HG03045 (cell line): ENCODE data around the gene GSTA3.
"Not testable (repeated sequence)": the region's sequence is repeated elsewhere in the genome, so short reads cannot be mapped to it uniquely, and the experiment has no call there.

ENCODE experiments used
- ATAC-seq: cut with Tn5 transposase; IDR thresholded peaks from one replicate; pipeline ENCODE4 v1.9.1; 2021; ENCODE audit warnings: mild to moderate bottlenecking, moderate library complexity; ENCODE audit not compliant: unreplicated experiment

GSTA3 gene

DNA sequence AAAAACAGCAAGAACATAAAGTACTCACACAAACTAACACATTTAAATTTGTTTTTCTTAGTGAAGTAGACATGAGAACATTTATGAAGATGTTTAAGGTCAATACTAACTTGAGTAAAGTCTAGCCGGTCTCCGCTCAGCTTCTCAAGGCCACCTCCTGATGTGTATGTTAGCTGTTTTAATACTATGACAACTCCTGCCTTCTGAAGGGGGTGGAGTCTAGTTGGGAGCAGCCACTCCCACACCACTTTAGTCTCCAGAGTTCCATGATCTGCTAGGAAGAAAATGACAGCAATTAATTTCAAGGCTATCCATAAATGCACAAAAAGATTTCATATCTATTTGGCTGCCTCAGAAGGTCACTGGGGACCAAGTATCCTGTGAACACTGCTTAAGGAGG lies at the start of gene GSTA3:
Gene GSTA3 (minus strand): TSS at position 168 of the 400 bp plus-strand sequence. CDS start 3,864 bp downstream, outside the sequence.
- ATAC-seq, result no peak

DNA sequence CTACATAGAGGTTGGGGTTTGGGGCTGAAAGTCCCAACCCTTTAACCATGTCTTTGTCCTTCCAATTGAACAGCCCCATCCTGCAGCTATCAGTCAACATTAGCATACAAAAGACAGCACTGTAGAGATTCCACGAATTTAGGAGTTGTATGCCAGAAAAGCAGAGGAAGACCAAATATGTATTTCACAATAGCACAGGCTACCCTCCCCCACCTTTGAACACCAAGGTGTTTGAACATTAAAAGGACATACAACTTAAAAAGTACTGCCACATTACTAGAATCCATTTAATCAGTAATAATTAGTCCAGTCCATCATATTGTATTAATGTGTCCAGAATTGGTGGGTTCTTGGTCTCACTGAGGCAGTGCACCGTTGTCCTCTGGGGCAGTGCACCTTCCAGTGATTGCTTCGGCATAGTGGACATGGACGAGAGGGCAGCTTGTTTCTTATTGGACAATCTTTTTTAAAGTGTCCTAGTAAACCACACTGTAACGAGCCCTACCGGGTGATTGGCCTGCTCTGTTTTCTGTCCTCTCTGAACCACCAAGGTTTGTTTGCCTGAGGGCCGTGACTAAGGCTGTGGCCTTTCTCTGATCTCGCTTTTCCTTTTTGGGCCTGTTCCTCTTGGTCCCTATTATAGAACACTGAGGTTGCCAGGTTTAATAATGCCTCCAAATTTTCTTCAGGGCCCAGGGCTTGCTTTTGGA lies 49.2 kb upstream of the GSTA3 start:
- ATAC-seq, result no peak

DNA sequence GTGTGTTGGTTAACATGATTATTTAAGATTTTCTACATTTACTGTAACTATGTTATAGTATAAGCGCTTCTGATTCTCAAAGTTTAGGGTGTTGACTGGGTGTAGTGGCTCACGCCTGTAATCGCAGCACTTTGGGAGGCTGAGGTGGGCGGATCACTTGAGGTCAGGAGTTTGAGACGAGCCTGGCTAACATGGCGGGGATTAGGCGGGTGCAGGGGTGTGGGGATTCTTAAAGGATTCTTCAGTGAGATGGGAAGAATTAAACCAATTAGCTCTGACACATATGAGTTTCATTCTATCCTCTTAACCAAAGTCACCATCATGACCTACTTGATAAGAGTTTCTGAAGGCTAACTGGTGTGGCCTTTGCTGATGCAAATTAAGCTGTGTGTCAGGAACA lies 46.4 kb upstream of the GSTA3 start:
- no peak for ATAC-seq

DNA sequence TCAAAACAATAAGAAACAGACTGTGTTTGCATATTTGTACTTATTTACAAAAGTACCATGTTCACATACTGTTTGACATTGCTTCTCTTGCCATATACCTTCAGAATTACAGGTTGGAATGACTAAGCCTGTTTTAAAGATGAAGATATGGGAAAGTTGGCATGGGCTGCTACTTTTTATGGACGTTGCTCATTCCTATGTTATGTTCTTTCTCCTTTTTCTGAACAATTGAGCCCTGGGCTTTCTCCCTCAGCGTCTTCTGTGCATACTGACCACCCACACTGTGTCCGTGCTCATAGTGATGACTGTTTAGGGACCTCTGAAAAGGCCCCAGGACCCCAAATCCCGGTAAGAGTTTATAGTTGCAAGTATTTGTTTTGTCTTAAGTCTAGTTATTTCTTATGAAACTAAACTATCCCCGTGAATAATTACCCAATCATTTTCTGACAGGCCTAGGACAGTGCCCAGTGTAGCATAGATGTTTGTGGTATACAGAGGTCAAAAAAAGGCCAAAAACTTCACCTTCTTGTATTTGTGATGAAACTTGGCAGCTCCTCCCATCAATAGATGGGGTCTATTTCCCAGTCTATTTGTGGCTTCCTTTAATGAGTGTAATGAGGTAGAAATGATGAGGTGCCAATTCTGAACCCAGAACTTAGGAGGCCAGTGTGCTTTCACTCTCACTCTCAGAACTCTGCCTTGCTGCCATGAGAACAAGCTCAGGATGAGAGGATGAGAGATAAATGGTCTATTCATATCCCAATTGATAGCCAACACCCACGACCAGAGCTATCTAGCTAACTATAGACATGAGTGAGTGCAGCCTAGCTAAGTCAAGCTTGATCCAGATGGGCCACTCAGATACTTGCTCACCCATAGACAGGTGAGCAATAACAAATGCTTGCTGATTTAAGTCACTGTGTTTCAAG lies 44.7 kb upstream of the GSTA3 start:
- no peak for ATAC-seq

DNA sequence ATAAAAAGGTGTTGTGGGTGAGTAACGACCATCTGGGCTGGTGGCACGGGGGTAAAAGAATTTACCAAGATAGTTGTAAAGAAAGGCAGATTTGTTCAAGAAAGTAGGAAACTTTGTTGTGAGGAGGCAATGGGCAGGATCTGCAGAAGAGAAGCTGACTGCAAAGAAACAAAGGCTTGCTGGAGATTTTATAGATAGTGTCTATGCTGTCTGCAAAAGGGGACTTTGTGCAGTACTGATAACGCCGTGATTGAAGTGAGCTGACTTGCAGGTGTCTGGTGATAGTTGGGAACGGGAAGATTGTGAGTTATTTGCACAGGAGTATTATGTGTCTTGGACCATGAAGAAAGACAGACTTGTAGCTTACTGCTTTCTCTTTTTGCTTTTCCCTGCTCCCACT lies 36.8 kb upstream of the GSTA3 start:
- no peak for ATAC-seq

DNA sequence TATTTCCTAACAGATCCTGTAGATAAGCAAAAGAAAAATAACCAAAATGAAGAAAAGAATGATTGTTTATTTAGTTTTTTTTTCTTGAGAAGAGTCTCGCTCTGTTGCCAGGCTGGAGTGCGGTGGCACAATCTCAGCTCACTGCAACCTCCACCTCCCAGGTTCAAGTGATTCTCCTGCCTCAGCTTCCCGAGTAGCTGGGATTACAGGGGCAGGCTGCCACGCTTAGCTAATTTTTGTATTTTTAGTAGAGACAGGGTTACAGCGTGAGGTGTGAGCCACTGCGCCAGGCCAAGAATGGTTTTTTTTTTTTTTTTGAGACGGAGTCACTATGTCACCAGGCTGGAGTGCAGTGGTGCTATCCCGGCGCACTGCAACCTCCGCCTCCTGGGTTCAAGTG lies 33.3 kb upstream of the GSTA3 start:
- ATAC-seq, result not testable (repeated sequence)

DNA sequence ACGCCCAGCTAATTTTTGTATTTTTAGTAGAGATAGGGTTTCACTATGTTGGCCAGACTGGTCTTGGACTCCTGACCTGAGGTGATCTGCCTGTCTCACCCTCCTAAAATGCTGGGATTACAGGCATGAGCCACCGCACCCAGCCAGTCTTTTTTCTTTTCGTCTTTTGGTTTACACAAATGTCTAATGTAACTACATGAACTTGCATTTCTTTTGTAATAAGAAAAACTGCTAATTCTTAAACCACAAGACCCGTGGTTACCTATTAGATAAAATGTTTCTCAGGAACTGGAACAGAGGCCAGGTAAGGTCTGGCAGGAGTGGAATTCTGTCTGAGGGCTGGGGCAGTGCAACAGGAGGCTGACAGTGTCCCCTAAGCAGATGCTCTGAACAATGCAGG lies 32.7 kb upstream of the GSTA3 start:
- ATAC-seq, result no peak

DNA sequence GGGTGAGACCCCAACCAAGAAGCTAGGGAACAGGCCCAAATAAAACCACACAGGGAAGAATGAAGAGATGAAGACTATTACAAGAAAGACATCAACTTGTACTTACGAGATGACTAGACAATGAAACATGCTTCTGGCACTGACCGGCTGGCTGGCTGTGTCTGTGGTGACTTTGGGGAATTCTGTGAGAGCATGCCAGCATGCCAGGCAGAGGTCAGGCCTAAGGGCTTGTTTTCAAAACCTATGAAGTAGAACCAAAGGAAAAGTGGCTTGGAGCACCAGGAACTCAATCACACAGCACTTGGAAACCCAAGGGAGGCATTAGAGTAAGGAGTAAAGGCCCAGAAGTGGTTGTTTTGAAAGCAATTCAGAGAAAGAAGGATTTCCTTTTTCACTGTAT lies 28.4 kb upstream of the GSTA3 start:
- ATAC-seq, result no peak

DNA sequence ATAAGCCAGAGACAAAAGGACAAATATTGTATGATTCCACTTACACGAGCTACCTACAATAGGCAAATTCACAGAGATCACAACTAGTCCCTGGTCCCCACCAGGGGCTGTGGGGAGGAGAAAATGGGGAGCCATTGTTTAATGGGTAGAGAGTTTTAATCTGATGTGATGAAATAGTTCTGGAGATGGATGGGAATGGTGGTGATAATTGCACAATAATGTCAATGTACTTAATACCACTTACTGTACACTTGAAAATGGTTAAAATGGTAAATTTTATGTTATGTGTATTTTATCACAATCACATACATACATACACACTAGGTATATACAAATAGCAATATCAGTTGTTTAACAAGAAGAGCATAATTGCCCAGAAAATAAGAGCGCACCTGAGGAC lies 24.3 kb upstream of the GSTA3 start:
- ATAC-seq, result no peak

DNA sequence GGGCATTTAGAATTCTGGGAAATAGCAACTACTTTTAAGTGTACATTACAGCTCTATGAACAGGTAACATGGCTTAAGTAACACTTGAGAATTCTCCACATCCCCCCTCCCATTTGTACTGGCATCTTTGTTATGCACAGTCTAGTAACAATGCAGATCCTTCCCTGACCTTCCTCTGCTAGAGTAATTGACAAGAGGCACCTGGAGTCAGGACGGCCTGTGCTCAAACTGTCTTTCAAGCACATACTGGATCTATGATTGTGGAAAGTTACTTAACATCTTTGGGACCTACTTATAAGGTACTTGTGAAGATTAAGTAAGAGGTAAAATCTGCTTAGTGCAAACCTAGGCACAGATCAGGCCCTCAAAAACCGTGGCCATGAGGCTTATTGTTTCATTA lies 21.9 kb upstream of the GSTA3 start:
- no peak for ATAC-seq

DNA sequence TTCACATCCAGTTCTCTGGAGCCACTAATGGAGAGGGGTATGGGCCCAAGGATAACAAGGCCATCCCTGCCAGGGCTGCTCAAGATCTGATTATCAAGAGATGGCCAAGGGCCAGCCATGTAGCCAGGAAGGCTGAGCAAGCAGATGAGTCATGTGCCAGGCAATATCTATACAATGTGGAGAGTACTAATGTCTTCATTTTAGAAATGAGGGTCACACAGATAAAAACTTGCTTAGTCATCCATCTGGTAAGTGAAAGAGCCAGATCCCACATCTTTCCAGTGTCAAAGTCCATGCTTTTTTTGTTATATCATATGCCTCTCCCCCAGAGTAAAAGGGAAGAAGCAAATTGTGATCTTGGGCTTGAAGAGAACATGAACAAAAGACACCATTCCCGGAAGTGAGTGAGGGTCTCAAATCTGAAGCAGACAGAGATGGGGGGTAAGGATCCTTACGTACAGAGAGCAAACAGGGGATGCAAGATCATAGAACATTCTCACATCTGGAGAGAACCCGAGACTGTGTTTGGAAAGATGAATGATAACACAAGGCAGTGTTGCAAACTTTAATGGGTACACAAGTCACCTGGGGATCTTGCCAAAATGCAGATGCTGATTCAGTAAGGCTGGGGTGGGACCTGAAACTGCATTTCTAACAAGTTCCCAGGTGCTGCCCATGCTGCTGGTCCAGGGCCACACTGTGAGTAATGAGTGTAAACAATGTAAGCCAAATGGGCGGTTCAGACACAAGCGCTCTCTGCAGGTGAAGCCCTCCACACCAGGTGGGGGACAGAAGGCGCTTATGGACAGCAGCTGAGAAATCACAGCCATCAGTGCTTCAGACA lies 20.0 kb upstream of the GSTA3 start:
- no peak for ATAC-seq

DNA sequence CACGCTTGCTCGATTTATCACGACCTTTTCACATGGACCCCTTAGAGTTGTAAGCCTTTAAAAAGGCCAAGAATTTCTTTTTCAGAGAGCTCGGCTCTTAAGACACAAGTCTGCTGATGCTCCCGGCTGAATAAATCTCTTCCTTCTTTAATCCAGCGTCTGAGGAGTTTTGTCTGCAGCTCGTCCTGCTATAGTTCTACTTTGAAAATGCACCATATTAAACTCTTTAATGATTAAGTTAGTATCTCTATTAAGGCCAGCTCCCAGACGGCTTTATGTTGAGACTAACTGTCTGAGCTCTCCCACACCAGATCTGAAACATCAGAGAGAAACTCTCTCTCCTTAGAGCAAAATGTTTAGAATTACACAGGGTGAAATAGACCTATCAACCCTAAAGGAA lies 18.0 kb upstream of the GSTA3 start:
- no peak for ATAC-seq

DNA sequence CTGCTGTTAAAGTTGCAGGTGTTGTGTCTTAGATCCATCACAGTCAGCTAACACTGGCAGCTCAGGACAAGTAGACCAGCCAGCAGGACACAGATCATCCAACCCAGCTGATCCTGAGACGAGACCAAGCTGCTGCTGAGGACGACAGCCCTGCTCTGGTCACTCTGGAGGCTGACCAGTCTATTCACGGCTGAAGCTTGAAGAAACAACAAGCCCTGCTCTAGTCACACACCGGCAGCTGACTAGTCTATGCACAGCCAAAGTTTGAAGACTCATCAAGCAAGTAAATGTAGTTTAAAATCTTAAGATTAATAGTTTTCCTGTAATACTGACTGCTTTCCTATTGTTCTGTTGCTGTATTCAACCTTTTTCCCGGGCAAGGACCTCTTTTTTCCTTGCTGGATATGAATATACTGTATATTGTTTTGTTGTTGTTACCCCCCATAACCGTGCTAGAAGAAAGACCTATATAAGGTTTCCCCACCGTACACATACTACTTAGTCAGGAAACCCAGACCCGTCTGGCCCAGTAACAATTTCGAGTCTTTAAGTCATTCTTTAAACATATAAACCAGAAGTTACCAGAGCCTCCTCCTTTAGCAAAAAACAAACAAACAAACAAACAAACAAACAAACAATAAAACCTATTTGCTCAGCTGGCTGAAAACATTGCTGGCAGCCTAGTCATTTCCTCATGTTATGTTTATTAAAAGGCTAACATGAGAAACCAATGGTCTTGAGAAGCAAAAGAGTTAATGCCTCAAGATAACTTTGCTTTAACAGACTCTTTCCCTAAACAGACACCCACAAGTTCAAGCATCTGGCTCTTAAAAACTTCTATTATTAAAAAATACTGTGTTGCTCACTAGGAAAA lies 16.7 kb upstream of the GSTA3 start:
- no peak for ATAC-seq

DNA sequence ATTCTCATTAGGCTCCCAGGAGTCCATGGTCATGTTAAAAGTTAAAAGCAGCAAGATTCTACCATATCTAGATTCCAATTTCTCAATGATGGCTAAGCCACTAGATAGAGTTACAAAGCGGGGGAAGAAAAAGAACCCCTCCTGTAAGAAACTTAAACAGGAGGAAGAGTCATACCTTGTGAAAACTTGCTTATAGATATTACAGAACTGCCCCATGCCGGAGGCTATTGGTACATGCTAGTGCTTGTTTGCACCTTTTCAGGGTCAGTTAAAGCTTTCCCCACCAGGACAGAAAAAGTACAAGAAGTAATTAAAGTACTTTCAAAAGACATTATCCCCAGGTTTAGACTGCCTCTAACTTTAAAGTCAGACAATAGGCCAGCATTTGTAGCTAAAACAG lies 15.5 kb upstream of the GSTA3 start:
- no peak for ATAC-seq

DNA sequence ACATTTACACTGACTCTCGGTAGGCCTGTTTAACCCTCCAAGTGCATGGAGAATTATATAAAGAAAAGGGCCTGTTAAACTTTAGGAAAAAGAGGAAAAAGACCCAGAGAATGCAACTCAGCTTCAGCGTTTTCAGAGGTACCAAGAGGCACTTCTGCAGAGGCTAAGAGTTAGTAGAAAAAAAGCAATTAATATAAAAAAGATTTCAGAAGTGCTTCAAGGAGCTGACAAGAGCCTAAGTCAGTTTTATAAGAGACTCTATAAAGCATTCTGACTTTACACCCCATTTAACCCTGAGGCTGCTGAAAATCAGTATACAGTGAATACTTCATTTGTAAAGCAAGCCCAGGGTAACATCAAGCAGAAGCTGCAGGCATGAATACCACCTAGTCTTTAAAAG lies 14.2 kb upstream of the GSTA3 start:
- ATAC-seq, result not testable (repeated sequence)

DNA sequence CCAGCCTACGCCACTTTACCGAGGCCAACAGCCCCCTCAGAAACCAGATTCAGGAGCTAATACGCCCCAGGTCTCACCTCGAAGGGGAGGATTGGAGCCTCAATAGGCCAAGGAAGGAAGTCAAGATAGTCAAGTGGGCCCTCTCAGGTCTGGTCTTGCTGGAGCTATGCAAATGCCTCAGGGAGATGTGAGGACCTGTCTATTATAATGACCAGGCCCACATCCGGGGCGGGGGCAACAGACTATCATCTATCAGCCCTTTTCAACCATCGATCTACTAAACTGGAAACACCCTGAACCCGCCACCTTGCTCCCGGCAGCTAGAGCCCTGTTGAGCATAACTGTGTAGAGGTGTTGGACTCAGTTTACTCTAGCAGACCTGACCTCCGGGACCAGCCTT lies 12.7 kb upstream of the GSTA3 start:
- no peak for ATAC-seq

DNA sequence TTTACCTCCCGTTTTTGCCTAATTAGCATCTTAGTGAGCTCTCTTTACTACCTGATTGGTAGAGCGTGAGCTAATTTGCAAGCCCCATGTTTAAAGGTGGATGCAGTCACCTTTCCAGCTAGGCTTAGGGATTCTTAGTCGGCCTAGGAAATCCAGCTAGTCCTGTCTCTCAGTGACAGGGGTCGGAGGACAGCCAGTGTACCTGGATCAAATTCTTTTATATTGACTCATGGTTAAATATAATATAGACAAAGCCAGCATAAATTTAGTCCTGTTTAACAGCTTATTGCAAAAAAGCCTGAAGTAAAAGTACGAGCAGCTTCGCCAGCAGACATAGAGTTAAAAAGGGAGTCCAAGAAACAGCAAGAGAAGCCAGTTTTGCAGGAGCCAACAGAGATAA lies 12.2 kb upstream of the GSTA3 start:
- no peak for ATAC-seq

DNA sequence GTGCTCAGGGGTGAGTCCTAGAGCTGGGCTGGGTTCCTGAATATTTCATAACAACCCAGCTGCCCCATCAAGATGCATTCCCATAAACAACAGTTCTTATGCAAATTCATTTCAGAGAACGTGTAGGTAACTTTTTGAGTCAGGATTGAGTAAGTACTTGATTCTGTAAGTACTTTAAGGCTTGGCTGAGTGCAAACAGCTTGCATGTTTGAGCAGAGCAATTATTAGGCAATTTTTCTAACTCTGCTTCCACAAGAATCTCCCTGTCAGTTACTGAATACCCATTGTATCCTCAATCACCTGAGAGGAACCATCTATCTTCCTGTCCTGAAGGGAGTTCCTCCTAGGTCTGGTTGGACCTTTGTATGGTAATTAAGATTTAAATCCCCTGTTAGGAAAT lies 10.0 kb upstream of the GSTA3 start:
- not testable (repeated sequence) for ATAC-seq

DNA sequence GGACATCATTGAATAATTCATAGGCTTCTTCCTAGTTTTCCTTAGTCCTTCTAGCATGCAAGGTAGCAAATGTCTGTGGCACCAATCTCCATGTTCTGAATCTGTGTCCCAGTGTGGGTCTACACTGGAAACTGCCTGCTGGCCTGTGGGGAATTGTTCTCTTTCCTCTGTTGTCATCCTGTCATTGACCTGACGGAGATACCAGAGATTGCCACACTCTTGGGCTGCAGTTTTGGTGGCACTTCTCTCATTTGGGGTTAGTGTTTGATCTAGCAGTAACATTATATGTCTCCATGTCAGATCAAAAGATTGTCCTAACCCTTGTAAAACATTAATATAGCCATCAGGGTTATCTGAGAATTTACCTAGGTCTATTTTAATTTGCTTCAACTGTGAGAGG lies 9.3 kb upstream of the GSTA3 start:
- not testable (repeated sequence) for ATAC-seq

DNA sequence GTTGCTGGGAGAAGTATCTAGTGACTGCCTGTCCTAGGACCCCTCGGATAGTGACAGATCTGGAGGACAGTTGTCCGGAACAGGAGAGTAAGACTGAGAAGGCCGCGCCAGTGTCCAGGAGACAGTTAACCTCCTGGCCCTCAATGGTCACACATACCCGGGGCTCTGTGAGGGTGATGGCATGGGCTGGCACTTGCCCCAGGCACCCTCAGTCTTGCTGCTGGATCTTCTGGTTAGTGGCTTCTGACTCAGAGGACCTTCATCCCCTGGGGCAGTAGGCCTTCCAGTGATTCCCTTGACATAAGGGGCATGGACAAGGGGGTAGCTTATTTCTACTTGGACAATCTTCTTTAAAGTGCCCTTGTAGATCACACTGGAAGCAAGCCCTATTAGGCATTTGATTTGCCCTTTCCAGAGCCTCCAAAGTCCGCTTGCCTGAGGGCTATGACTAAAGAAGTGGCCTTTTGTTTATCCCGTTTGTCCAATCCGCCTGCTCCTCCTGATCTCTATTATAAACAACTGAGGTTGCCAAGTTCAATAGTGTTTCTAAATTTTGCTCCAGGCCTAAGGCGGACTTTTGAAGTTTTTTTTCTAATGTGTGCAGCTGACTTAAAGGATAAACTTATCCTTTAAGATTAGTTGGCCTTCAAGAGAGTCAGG lies 8.7 kb upstream of the GSTA3 start:
- not testable (repeated sequence) for ATAC-seq
